ENCODE results near the gene PLD1.

- no peak for TF ChIP-seq CTCF (IDR thresholded peaks at IDR 0.05)
- TF ChIP-seq POLR2A (IDR thresholded peaks at IDR 0.05): no peak
These were observed 30.7 kb upstream of the PLD1 start for GRCh38 chr3:171840811-171841619.

Measured in heart left ventricle (tissue), 13 donors.